IMR-90 (cell line): ENCODE results near the gene FBXL4.

Experiments
- CTCF ChIP-seq: conservative IDR thresholded peaks from 2 replicates; pipeline ENCODE4 v1.5.1; 2012; ENCODE audit warnings: mild to moderate bottlenecking, low read depth, low read length, improper control_type of control experiment
- MAZ ChIP-seq: IDR thresholded peaks from 2 replicates; pipeline ENCODE4 v1.6.1; 2012; ENCODE audit warnings: low read depth, mild to moderate bottlenecking, low read length, improper control_type of control experiment, moderate library complexity, borderline replicate concordance

DNA sequence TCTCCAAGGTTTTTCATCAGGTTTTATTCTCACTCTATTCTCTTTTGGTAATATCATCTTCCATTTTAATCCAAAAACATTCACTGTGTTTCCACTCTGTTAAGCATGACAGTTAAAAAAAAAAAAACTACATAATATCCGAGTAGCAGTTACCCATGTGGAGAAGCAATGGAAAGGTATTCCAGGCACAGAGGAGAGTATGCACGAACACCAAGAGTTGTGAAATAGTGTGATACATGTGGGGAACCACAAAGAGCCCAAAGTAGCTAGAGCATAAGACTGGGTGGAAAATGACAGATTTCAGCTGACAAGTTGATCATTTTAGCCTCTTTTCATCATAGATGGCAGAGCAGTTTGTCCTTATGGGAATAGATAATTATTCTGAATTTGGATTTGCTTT is 19.9 kb upstream of the FBXL4 start:
- TF ChIP-seq MAZ (no peak), CTCF (no peak)
